OCI-LY1 (cell line): ENCODE results near the gene DOCK4.

Experiments
- H2AFZ ChIP-seq: fragments of 200-600 bp; sonication (generic), shearing (Covaris generic); 2 replicates; pipeline ENCODE4 v1.6.0; 2014; ENCODE audit warnings: antibody characterized with exemption, mild to moderate bottlenecking, low read length
- H3F3A ChIP-seq: fragments of 200-600 bp; sonication (generic), shearing (Covaris generic); 2 replicates; pipeline ENCODE4 v1.6.0; 2014; ENCODE audit warnings: mild to moderate bottlenecking, antibody characterized with exemption, low read length, moderate library complexity; ENCODE audit not compliant: insufficient read depth
- H3K27ac ChIP-seq: fragments of 200-600 bp; sonication (generic); 2 replicates; pipeline ENCODE4 v1.5.1; 2014; ENCODE audit warnings: low read length, mixed run types, mild to moderate bottlenecking, low read depth; ENCODE audit not compliant: poor library complexity, severe bottlenecking
- H3K27me3 ChIP-seq: fragments of 200-600 bp; sonication (generic); 2 replicates; pipeline ENCODE4 v1.6.0; 2014; ENCODE audit warnings: antibody characterized with exemption, mild to moderate bottlenecking, low read length, moderate library complexity; ENCODE audit not compliant: insufficient read depth
- H3K36me3 ChIP-seq: fragments of 200-600 bp; sonication (generic); 2 replicates; pipeline ENCODE4 v1.6.1; 2014; ENCODE audit warnings: mild to moderate bottlenecking, antibody characterized with exemption, low read length, moderate library complexity, mixed read lengths; ENCODE audit not compliant: insufficient read depth
- H3K4me1 ChIP-seq: fragments of 200-600 bp; sonication (generic); 2 replicates; pipeline ENCODE4 v1.5.1; 2014; ENCODE audit warnings: mild to moderate bottlenecking, low read length, moderate library complexity; ENCODE audit not compliant: insufficient read depth, severe bottlenecking
- H3K4me2 ChIP-seq: fragments of 200-600 bp; sonication (generic), shearing (Covaris generic); 2 replicates; pipeline ENCODE4 v1.6.1; 2014; ENCODE audit warnings: low read length
- H3K4me3 ChIP-seq: fragments of 200-600 bp; sonication (generic); 2 replicates; pipeline ENCODE4 v1.5.1; 2014; ENCODE audit warnings: low read length, low read depth, mild to moderate bottlenecking, mixed read lengths; ENCODE audit not compliant: poor library complexity, severe bottlenecking
- H3K79me2 ChIP-seq: fragments of 200-600 bp; shearing (Covaris generic); 2 replicates; pipeline ENCODE4 v1.6.1; 2016; ENCODE audit warnings: mixed run types, low read length, mixed read lengths; ENCODE audit not compliant: insufficient read depth
- H3K9ac ChIP-seq: fragments of 200-600 bp; sonication (generic), shearing (Covaris generic); 2 replicates; pipeline ENCODE4 v1.6.1; 2014; ENCODE audit warnings: mild to moderate bottlenecking, low read length, mixed read lengths
- H3K9me2 ChIP-seq: fragments of 200-600 bp; sonication (generic), shearing (Covaris generic); 2 replicates; pipeline ENCODE4 v1.6.1; 2014; ENCODE audit warnings: low read depth, mild to moderate bottlenecking, low read length, mixed read lengths
- H3K9me3 ChIP-seq: fragments of 200-600 bp; shearing (Covaris generic); 2 replicates; pipeline ENCODE4 v1.6.1; 2014; ENCODE audit warnings: low read length, mixed read lengths
- H4K20me1 ChIP-seq: fragments of 200-600 bp; sonication (generic), shearing (Covaris generic); 2 replicates; pipeline ENCODE4 v1.6.0; 2016; ENCODE audit warnings: mild to moderate bottlenecking, low read length; ENCODE audit not compliant: insufficient read depth
- EZH2 ChIP-seq: fragments of 200-600 bp; sonication (generic), shearing (Covaris generic); IDR thresholded peaks from 2 replicates; pipeline ENCODE4 v1.8.0; 2017; ENCODE audit warnings: borderline replicate concordance, mixed run types, mild to moderate bottlenecking, antibody characterized with exemption, low read length, moderate library complexity, mixed read lengths
- TF ChIP-seq, protein P1 (sequence below): fragments of 200-600 bp; sonication (generic), shearing (Covaris generic); IDR thresholded peaks from 2 replicates; pipeline ENCODE4 v1.5.1; 2017; ENCODE audit warnings: mild to moderate bottlenecking, antibody characterized with exemption, low read length, moderate library complexity, mixed read lengths

Gene DOCK4

DNA sequence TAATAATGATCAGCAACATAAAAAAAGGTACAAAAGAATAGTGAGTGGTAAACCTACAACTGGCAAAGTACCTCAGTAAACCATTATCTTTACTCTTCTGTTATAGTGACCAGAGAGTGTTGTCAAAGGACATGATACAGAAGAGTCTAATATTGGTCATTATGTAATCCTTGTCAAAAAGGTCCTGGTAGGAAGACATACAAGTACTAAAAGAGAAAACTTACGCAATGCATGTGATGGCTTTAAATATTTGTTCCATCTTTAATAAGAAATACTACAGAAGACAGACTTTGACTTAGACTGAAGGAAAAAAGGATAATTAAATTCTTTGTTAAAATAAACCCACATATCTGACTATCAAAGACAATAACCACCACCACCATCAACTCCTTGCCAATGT lies 6.5 kb downstream of the DOCK4 start:
- H3K79me2 ChIP-seq = no peaks in the 10 kb centered on the region
- H3K9ac ChIP-seq = no peak overlapping the region
- TF ChIP-seq, protein P1, sequence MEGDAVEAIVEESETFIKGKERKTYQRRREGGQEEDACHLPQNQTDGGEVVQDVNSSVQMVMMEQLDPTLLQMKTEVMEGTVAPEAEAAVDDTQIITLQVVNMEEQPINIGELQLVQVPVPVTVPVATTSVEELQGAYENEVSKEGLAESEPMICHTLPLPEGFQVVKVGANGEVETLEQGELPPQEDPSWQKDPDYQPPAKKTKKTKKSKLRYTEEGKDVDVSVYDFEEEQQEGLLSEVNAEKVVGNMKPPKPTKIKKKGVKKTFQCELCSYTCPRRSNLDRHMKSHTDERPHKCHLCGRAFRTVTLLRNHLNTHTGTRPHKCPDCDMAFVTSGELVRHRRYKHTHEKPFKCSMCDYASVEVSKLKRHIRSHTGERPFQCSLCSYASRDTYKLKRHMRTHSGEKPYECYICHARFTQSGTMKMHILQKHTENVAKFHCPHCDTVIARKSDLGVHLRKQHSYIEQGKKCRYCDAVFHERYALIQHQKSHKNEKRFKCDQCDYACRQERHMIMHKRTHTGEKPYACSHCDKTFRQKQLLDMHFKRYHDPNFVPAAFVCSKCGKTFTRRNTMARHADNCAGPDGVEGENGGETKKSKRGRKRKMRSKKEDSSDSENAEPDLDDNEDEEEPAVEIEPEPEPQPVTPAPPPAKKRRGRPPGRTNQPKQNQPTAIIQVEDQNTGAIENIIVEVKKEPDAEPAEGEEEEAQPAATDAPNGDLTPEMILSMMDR = no peak
- no peak for TF ChIP-seq EZH2
- no peak overlapping the region for H3K4me3 ChIP-seq
- no peaks in the 10 kb centered on the region for H3K9me3 ChIP-seq
- no peak overlapping the region for H2AFZ ChIP-seq
- no peak overlapping the region for H3K27ac ChIP-seq
- no peaks in the 10 kb centered on the region for H4K20me1 ChIP-seq
- H3K36me3 ChIP-seq = no peaks in the 10 kb centered on the region
- H3K27me3 ChIP-seq = no peaks in the 10 kb centered on the region
- H3K9me2 ChIP-seq = no peaks in the 10 kb centered on the region
- no peaks in the 10 kb centered on the region for H3F3A ChIP-seq
- peaks cover 7% of the 10 kb centered on the region for H3K4me1 ChIP-seq
- H3K4me2 ChIP-seq = no peak overlapping the region

GRCh38 chr7:112199035-112199655 lies 7.1 kb downstream of the DOCK4 start:
- Histone ChIP-seq H3K27ac (no peak overlapping the region), H3K27me3 (no peaks in the 10 kb centered on the region), H3K4me1 (peaks cover 5% of the 10 kb centered on the region), H3K4me2 (no peak overlapping the region), H4K20me1 (no peaks in the 10 kb centered on the region), H3K9me2 (no peaks in the 10 kb centered on the region), H2AFZ (no peak overlapping the region), H3F3A (no peaks in the 10 kb centered on the region), H3K79me2 (no peaks in the 10 kb centered on the region), H3K9me3 (no peaks in the 10 kb centered on the region), H3K36me3 (no peaks in the 10 kb centered on the region), H3K4me3 (no peak overlapping the region), H3K9ac (no peak overlapping the region)
- TF ChIP-seq, protein P1 = no peak
- TF ChIP-seq EZH2 = no peak

DNA sequence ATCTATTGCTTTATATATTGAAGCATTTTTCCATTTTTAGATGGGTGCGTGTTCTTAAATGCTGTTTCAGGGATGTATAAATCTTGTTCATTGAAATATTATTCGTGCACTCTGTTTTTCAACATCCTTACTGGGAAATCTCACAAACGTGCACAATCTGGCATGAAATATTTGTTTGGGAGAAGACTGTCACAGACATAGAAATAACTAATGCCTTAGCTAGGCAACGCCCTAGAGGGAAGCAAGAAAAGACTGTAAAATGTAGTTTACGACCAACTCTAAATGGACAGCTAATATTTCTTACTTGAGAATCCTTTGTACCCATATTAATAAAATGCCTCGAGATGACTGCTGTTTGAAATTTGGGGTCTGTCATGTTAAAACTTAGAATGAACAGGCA lies 8.9 kb downstream of the DOCK4 start:
- no peaks in the 10 kb centered on the region for H3K9me2 ChIP-seq
- no peak overlapping the region for H3K27ac ChIP-seq
- TF ChIP-seq EZH2 = no peak
- TF ChIP-seq, protein P1 = no peak
- no peak overlapping the region for H3K9ac ChIP-seq
- H3K36me3 ChIP-seq = no peaks in the 10 kb centered on the region
- H4K20me1 ChIP-seq = no peaks in the 10 kb centered on the region
- H3K79me2 ChIP-seq = no peaks in the 10 kb centered on the region
- no peaks in the 10 kb centered on the region for H3F3A ChIP-seq
- no peak overlapping the region for H3K4me3 ChIP-seq
- no peaks in the 10 kb centered on the region for H3K4me1 ChIP-seq
- no peak overlapping the region for H3K4me2 ChIP-seq
- no peak overlapping the region for H2AFZ ChIP-seq
- no peaks in the 10 kb centered on the region for H3K27me3 ChIP-seq
- H3K9me3 ChIP-seq = no peaks in the 10 kb centered on the region
